HG03520 (cell line): ENCODE measurements around the gene SLC15A1.

Experiments used
- ATAC-seq: cut with Tn5 transposase; IDR thresholded peaks from one replicate; pipeline ENCODE4 v1.9.1; 2021; ENCODE audit warnings: mild to moderate bottlenecking, moderate library complexity; ENCODE audit not compliant: unreplicated experiment

Gene SLC15A1

DNA sequence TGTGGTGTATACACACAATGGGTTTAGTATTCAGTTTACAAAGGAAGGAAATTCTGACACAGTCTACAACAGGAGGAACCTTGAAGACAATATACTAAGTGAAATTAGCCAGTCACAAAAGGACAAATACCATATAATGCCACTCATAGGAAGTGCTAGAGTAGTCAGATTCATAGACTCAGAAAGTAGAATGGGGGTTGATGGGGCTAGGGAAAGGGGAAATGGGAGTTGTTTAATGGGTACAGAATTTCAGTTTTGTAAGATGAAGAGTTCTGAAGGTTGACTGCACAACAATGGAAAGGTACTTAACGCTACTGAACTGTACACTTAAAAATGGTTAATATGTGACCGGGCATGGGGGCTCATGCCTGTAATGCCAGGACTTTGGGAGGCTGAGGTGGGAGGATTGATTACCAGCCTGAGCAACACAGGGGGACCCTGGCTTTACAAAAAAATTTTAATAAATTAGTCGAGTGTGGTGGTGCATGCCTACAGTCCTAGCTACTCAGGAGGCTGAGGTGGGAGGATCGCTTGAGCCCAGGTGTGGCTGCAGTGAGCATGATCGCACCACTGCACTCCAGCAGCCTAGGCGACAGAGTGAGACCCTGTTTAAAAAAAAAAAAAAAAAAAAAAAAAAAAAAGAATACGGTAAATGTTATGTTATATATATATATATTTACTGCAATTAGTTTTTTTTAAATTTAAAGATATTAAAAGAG is 45.0 kb downstream of the SLC15A1 start:
- no peak for ATAC-seq

- ATAC-seq = no peak
Measured at GRCh38 chr13:98706446-98707110, 45.9 kb downstream of the SLC15A1 start.

DNA sequence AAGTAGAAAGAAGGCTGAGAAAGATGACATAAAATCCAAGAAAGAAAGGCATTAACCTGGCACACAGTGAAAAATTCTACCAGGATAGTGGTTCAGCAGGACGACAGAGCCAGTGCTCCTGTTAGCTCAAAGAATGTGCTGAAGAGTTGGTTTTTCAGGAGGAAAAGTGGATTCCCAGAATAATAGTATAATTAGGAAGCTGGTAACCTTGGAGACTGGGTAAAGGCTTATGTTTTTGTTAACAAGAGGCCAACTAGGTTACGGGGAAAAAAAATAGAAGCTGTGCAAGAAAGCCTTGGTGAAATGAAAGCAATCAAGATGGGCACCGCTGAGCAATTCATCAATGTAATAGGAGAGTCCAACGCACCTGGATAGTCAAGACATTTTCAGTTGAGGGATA is 54.7 kb downstream of the SLC15A1 start:
- ATAC-seq = no peak

DNA sequence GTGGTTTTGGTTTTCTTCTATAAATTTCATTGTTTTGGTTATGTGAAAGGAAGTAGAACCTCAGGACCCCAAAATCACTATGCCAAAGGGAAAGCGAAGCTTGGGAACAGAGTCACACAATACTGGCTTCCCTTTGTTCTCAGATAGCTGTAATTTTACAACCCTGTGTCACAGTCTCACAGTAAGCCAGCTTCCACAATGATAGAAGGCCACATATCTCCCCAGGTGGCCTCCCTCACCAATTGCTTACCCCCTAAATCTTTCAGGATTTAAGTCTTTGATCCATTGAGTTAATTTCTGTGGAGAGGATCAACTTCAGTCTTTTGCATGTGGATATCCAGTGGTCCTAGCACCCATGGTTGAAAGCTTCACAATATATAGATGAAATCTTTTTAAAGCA is 58.7 kb downstream of the SLC15A1 start:
- no peak for ATAC-seq

DNA sequence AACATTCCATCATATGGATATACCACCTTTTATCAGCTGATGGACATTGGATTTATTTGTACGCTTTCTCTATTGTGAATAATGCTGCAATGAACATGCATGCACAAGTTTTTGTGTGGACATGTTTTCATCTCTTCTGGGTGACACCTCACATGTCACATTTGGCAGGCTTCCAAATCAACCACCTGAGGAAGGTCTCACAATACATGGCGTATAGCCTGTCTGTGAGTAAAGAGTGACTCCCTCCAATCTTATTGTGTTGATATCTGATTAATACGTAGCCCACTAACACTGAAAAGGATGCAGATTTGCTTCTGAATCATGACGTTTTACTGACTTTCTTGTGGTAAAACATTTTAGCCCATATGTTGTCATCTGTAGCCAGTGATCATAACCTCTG is 61.1 kb downstream of the SLC15A1 start:
- no peak for ATAC-seq

DNA sequence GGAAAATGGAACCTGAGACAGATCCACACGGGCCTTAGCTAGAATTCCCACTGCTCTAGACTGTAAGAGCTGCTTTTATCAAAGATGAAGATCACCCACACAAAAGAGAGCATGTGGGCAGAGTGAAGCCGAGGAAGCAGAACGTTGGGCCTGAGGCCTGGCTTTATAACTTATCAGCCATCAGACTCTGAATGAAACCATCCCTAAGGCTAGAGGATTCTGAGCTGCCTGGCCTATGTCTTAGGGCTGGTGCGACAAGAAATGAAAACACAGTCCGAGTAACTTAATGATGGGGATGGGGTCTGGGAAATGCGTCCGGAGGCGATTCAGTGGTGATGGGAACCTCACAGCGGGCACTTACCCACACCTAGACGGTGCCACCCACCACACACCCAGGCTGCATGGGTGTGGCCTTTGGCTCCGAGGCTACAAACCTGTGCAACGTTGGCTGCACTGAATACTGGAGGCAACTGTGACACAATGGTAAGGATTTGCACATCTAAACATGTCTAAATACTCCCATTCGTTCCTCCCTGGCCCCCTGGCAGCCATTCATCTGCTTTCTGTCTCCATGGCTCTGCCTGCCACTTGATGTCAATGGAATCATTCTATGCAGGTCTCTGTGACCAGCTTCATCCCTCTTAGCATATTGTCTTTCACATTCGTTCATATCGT is 62.0 kb downstream of the SLC15A1 start:
- ATAC-seq = no peak

DNA sequence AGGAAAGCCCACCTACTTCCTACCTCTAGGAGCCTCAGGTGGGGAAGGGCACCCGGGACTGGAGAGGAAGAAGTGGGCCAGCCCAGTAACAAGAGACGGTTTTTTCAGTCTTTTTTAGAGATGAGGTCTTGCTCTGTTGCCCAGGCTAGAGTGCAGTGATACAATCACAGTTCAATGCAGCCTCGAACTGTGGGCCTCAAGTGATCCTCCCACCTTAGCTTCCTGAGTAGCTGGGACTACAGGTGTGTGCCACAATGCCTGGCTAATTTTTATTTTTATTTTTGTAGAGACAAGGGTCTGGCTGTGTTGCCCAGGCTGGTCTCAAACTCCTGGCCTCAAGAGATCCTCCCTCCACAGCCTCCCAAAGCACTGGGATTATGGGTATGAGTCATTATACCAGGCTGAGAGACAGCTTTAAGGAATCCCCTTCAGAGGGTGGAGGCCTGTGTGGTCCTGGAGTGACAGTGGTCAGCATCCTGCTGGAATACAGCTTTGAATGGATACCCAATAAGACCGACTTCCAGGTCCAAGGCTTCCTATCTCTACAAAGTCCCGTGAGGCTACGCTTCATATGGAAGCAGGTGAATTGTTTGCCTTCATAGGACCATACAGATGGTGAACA is 63.0 kb downstream of the SLC15A1 start:
- no peak for ATAC-seq

GRCh38 chr13:98688373-98688772 is 64.1 kb downstream of the SLC15A1 start:
- ATAC-seq = no peak

DNA sequence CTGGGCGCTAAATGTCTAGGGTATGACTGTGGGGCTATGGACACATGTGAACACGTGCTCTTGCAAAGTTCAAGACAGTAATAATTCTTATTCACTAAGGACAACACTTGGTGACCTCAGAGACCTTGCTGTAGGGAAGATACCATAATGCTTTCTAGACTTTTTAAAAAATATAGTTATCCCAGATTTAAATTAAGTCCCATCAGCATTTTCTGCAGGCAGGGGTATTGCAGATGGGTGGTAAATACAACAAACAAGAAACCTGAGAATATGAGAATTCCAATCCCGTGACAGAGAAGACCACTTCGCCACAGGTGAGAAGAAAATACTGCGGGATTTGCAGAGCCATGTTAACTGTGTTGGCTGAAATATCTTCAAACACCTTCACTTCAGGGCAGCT is 65.2 kb downstream of the SLC15A1 start:
- ATAC-seq = no peak

DNA sequence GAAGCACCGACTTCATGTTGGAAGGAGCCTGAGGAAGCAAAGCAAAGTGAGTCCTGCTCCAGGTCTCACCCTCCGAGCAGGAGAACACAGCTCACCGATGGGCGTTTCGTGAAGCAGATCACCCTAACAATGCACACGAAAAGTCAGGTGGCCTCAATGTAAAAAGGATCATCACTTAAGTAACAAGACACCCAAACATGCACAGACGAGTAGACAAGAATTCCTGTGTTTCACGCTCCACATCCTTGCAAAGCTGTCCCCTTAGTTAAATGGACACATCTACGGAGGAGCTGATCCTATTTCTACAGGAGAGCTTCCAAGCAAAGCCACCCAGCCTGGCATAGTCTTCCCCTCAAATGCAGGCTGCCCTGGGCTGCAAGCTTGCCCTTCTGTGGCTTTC is 66.2 kb downstream of the SLC15A1 start:
- ATAC-seq = no peak

- ATAC-seq = no peak
Measured at GRCh38 chr13:98685146-98685545, 67.3 kb downstream of the SLC15A1 start.

DNA sequence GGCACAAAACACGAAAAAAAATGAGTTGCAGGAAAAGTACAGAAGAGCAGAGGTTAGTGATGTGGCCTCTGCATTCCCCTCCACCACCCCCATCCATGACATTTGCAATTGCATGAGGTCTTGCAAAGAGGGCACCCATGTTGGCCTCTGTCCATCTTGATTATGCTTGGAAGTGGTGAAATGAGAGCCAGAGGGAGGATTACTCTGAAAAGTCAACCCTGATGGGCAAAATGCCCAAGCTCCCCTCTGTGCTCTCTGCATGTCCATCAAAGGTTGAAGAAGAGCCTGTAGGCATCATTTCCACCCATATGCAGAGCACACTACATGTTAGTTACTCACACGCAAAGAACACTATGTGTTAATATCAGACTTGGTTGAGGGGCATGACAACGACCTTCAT is 71.4 kb downstream of the SLC15A1 start:
- no peak for ATAC-seq

DNA sequence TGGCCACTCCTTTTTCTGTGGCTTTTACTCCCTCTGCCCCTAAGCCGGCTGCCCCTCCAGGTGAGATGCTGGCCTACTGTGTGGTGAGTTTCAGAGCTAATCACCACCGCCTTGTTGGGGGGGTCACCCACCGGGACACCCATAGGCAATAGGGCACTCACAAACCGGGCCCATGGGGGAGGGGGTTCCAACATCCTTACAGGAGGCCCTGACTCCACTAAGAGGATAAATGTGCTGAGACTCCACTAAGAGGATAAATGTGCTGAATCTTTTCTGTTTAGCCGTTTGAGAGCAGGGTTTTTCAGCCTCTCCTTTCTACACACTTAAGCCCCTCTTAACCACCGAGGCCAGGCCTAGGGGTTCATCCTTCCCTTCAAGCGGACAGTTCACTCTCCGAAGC is 73.7 kb downstream of the SLC15A1 start:
- no peak for ATAC-seq

- ATAC-seq = no peak
Measured at GRCh38 chr13:98677398-98677797, 75.1 kb downstream of the SLC15A1 start.

GRCh38 chr13:98676239-98676638 is 76.2 kb downstream of the SLC15A1 start:
- no peak for ATAC-seq

GRCh38 chr13:98675837-98676236 is 76.6 kb downstream of the SLC15A1 start:
- ATAC-seq = no peak

DNA sequence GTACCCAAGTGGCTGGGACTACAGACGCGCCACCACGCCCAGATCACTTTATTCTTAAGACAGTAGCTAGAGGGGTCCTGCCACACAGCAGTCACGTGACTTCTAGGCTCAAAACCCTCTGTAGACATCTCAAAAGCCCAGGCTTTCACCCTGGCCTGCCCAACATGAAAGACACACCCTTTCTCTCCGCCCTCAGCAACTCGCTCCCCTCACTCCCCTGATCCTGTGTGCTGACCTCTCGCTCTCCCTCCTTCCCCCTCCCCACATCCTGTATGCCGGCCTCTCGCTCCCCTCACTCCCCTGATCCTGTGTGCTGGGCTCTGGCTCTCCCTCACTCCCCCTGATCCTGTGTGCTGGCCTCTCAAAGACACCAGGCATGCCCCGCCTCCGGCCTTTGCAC is 77.4 kb downstream of the SLC15A1 start:
- ATAC-seq = no peak

GRCh38 chr13:98672947-98673613 is 79.4 kb downstream of the SLC15A1 start:
- ATAC-seq = peak; percentile 76

GRCh38 chr13:98668155-98668554 is 84.3 kb downstream of the SLC15A1 start:
- no peak for ATAC-seq

DNA sequence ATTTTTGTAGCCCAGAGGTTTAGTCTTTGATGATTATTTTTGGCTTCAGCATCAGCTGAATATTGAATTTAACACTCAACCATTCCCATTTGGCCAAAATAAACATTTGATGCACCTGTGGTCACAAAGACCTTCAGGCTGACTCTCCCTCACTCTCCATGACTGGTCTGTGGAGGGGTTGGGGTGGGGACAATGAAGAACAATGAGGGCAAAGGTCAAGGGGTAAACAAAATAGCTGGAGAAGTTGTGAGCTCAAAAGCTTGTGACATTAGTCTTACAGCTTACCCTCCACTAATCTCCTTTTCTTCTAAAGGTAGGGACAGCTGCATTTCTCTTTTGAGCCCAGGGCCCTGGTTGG is 86.9 kb downstream of the SLC15A1 start:
- no peak for ATAC-seq

DNA sequence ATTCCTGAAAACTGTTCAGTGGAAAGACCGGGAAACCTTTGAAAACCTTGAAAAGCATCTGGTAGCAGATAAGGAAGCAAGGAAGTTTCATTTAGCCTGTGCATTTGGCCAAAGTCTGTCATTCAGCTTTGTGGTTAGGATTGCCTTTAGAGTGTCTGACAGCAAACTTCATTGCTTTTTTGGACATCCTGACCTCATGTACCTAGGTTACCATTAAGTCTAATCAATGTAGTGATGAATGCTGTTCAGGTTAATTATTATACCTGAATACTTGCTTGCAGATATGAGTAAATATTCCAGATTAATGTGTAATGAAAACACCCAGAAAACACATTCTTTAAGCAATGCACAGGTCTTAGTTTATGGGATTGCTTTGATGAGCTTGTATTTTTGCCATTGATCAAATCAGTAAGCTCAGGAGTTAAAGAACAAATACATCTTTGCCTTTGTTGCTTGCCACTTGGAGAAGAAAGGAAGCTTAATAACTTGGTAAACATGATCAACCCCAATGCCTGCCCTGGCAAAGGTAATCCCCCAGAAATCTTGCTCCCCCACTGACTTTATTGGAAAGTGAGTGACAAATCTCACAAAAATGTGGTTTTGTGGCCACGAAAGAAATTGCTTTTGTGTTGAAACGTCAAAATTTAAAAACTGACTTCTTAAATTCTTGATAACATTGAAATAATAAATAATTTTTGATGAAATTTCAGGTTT is 87.4 kb downstream of the SLC15A1 start:
- ATAC-seq = no peak
